A549 (cell line): Measurements from ENCODE around the gene MED26. TPM values are rescaled to one million over a fixed set of nuclear protein-coding genes. Genes with fewer than 3 reads are reported as not detected.

Source experiments
- ATAC-seq, 2 experiments: fragments of 200-7000 bp in 1 of 2; fragments of >200 bp in 1 of 2; cut with Nextera tagmentation in 1 of 2; cut with Tn5 transposase in 1 of 2; 3 replicates each; pipeline versions ENCODE4 v1.8.0 to v1.9.1; 2018 to 2020; ENCODE audit warnings: mild to moderate bottlenecking in 1 of 2, moderate library complexity in 1 of 2
- CTCF ChIA-PET: fragments of 300-600 bp; sonication (Branson Sonifier 250); formaldehyde crosslinking; extraction: SDS; loops from one replicate; lab custom pipeline; 2021; ENCODE audit warnings: antibody characterized with exemption, inconsistent platforms; lab: Yijun Ruan, JAX
- POLR2A ChIA-PET: fragments of 350-600 bp; formaldehyde crosslinking; extraction: SDS; loops from one replicate; lab custom pipeline; 2021; ENCODE audit warnings: antibody characterized with exemption, inconsistent platforms; lab: Yijun Ruan, JAX
- DNase-seq, 2 experiments: peaks; one replicate each; pipeline versions ENCODE4 v3.0.0 to v3.0.0-alpha.2; 2011 to 2016; ENCODE audit warnings: low read depth in 1 of 2, low spot score in 1 of 2
- FAIRE-seq: peaks from 2 replicates; lab custom pipeline; 2011; peaks lifted over from hg19 to GRCh38; lab: Jason Lieb, UNC
- H3K27ac ChIP-seq, 2 experiments: fragments of >200 bp; sonication (Bioruptor Twin); formaldehyde crosslinking; 3 replicates each; pipeline ENCODE4 v1.5.1; 2016 to 2017
- H3K4me1 ChIP-seq: fragments of >200 bp; sonication (Bioruptor Twin); formaldehyde crosslinking; 3 replicates; pipeline ENCODE4 v1.6.1; 2016
- H3K4me2 ChIP-seq: fragments of >200 bp; sonication (Bioruptor Twin); formaldehyde crosslinking; 3 replicates; pipeline ENCODE4 v1.6.1; 2016
- H3K4me3 ChIP-seq: fragments of >200 bp; sonication (Bioruptor Twin); formaldehyde crosslinking; 3 replicates; pipeline ENCODE4 v1.5.1; 2016
- H3K9me3 ChIP-seq: fragments of >200 bp; sonication (Bioruptor Twin); formaldehyde crosslinking; 3 replicates; pipeline ENCODE4 v1.6.1; 2016
- ATOH8 ChIP-seq: fragments of 250-450 bp; sonication (Bioruptor Pico); IDR thresholded peaks from 2 replicates; pipeline ENCODE4 v1.5.0; 2020; ENCODE audit warnings: low read depth, mild to moderate bottlenecking, moderate library complexity
- BHLHE40 ChIP-seq: IDR thresholded peaks from 2 replicates; pipeline ENCODE4 v1.6.1; 2012; ENCODE audit warnings: low read depth, low read length, inconsistent platforms
- CBX2 ChIP-seq: fragments of 200-600 bp; sonication (generic); IDR thresholded peaks from 2 replicates; pipeline ENCODE4 v1.6.1; 2016; ENCODE audit warnings: low read depth, mild to moderate bottlenecking, borderline replicate concordance
- CEBPB ChIP-seq, 2 experiments: fragments of >200 bp in 1 of 2; sonication (Bioruptor Twin) in 1 of 2; formaldehyde crosslinking in 1 of 2; IDR thresholded peaks; 2 replicates each; pipeline ENCODE4 v1.6.1; 2012 to 2016
- CHD2 ChIP-seq: fragments of 150-350 bp; IDR thresholded peaks from 2 replicates; pipeline ENCODE4 v1.6.1; 2014; ENCODE audit warnings: low read length; ENCODE audit not compliant: partially characterized antibody
- EP300 ChIP-seq, 2 experiments: fragments of >200 bp; sonication (Bioruptor Twin); formaldehyde crosslinking; IDR thresholded peaks; 2 replicates in 1 of 2; 3 replicates in 1 of 2; pipeline ENCODE4 v1.6.1; 2016 to 2017
- FOSB ChIP-seq: fragments of 250-450 bp; sonication (Bioruptor Pico); IDR thresholded peaks from 2 replicates; pipeline ENCODE4 v1.5.0; 2020; ENCODE audit warnings: mild to moderate bottlenecking, moderate library complexity
- FOSL2 ChIP-seq, 2 experiments: fragments of 450-650 bp in 1 of 2; fragments of >200 bp in 1 of 2; sonication (Bioruptor Twin) in 1 of 2; formaldehyde crosslinking; IDR thresholded peaks; 2 replicates each; pipeline versions ENCODE4 v1.5.0 to v1.6.1; 2016 to 2020; ENCODE audit warnings: mild to moderate bottlenecking in 1 of 2, moderate library complexity in 1 of 2
- HDAC2 ChIP-seq: fragments of 200-600 bp; sonication (generic); IDR thresholded peaks from 2 replicates; pipeline ENCODE4 v1.6.1; 2016
- HES2 ChIP-seq: fragments of >200 bp; sonication (Bioruptor Twin); formaldehyde crosslinking; IDR thresholded peaks from 2 replicates; pipeline ENCODE4 v1.6.1; 2016
- HOXB5 ChIP-seq: fragments of 250-450 bp; sonication (Bioruptor Pico); IDR thresholded peaks from 2 replicates; pipeline ENCODE4 v1.5.0; 2020; ENCODE audit warnings: mild to moderate bottlenecking, moderate library complexity
- NFE2L2 ChIP-seq: fragments of 150-350 bp; conservative IDR thresholded peaks from 2 replicates; pipeline ENCODE4 v1.6.1; 2014; ENCODE audit warnings: low read length
- NPAS2 ChIP-seq: fragments of 250-450 bp; sonication (Bioruptor Pico); IDR thresholded peaks from 2 replicates; pipeline ENCODE4 v1.8.0; 2022; ENCODE audit warnings: mild to moderate bottlenecking, moderate library complexity, borderline replicate concordance
- POLR2AphosphoS2 ChIP-seq: conservative IDR thresholded peaks from 2 replicates; pipeline ENCODE4 v1.6.1; 2012; ENCODE audit warnings: low read length, improper control_type of control experiment, inconsistent platforms
- RAD21 ChIP-seq, 2 experiments: fragments of >200 bp in 1 of 2; sonication (Bioruptor Twin) in 1 of 2; formaldehyde crosslinking in 1 of 2; IDR thresholded peaks in 1 of 2; conservative IDR thresholded peaks in 1 of 2; 2 replicates in 1 of 2; 3 replicates in 1 of 2; pipeline ENCODE4 v1.6.1; 2012 to 2018; ENCODE audit warnings: inconsistent platforms in 1 of 2
- RARB ChIP-seq: fragments of 250-450 bp; sonication (Bioruptor Pico); IDR thresholded peaks from 2 replicates; pipeline ENCODE4 v1.8.0; 2021; ENCODE audit warnings: mild to moderate bottlenecking, moderate library complexity
- REST ChIP-seq: fragments of 200-600 bp; sonication (generic); IDR thresholded peaks from 2 replicates; pipeline ENCODE4 v1.6.1; 2016; ENCODE audit warnings: antibody characterized with exemption, mild to moderate bottlenecking, moderate library complexity
- RNF2 ChIP-seq: fragments of 200-600 bp; sonication (generic); IDR thresholded peaks from 2 replicates; pipeline ENCODE4 v1.6.1; 2016; ENCODE audit warnings: low read depth, mild to moderate bottlenecking, antibody characterized with exemption, moderate library complexity, borderline replicate concordance
- SMC3 ChIP-seq: fragments of >200 bp; sonication (Bioruptor Twin); formaldehyde crosslinking; IDR thresholded peaks from 3 replicates; pipeline ENCODE4 v1.6.1; 2018; ENCODE audit warnings: inconsistent platforms
- TFCP2L1 ChIP-seq: fragments of 250-450 bp; sonication (Bioruptor Pico); IDR thresholded peaks from 2 replicates; pipeline ENCODE4 v1.5.0; 2021; ENCODE audit warnings: mild to moderate bottlenecking
- WGBS: methylation state at CpG from one replicate; pipeline ENCODE4 v1.1.6; 2017; ENCODE audit errors: missing lambda C conversion rate; 5-methylcytosine and 5-hydroxymethylcytosine counted together
- polyA plus RNA-seq, 4 experiments: library from polyadenylated mRNA; depleted of rRNA in 3 of 4; stranded (reverse); fragments of >200 nt; fragmentation: RNase III in 1 of 4; extraction: RNeasy Plus Mini Kit Qiagen cat#74134 plus additional on column Dnase treatment in 1 of 4; gene quantifications; 2 replicates in 3 of 4; 3 replicates in 1 of 4; pipeline ENCODE4 v1.2.3, GENCODE V29; 2011 to 2017
- TF ChIP-seq, protein P1 (sequence below): fragments of >200 bp; sonication (Bioruptor Twin); formaldehyde crosslinking; IDR thresholded peaks from 3 replicates; pipeline ENCODE4 v1.5.1; 2016

MED26 gene
- polyA plus RNA-seq, 2 of the 4 experiments (the other 2 are of a cell fraction): 2.4 to 3.6 TPM

GRCh38 chr19:16571283-16571682 lies 56.7 kb downstream of the MED26 start (continued):
- TF ChIP-seq TFCP2L1 (CRISPR knock-in tag): no peak
- TF ChIP-seq EP300 (IDR thresholded peaks at IDR 0.05): no peak
- TF ChIP-seq RNF2: no peak
- TF ChIP-seq NFE2L2: no peak
- no peak for TF ChIP-seq HOXB5 (CRISPR knock-in tag)

DNA sequence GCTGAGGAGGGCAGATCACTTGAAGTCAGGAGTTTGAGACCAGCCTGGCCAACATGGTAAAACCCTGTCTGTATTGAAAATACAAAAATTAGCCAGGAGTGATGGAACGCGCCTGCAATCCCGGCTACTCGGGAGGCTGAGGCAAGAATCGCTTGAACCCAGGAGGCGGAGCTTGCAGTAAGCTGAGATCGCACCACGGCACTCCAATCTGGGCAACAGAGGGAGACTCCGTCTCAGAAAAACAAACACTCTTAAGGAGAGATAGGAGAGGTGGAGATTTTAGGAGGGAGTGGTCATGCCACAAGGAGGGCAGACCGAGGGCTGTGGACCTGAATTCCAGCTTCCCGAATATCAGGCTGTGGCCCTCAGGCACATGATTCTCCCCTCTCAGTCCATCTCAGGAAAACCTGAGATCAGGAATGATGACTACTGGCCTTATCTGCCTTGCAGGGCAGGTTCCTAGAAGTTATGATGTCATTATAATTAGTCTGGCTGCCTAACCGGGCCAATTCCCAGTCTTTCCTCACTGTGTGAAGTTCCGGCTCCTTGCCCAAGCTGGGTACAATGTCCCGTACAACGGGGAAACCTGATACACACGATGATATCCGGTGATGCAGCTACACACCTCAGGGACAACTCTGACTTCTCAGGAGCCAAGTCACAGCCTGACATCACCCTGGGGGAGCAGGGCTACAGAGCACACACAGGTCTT lies 58.2 kb downstream of the MED26 start:
- Histone ChIP-seq H3K9me3 (no peaks in the 10 kb centered on the region), H3K4me2 (no peak overlapping the region; the same call in 2 of the 3 replicates), H3K4me1 (peaks cover 25% of the 10 kb centered on the region), H3K27ac (no peak overlapping the region; a peak in 1 of 6 replicates), H3K4me3 (no peak overlapping the region)
- ChIA-PET POLR2A (no interaction called here), CTCF (interaction anchor here (0.8 kb wide), 1 partner anchor 121 kb away, joined by 3 read pairs; no protein-coding TSS in a partner anchor)
- FAIRE-seq (no peak), DNase-seq (no peak), ATAC-seq (no peak)
- WGBS: 86% methylated on average over 13 of the region's 17 CpGs
- TF ChIP-seq SMC3 (no peak), FOSL2 (IDR thresholded peaks at IDR 0.05) (no peak), FOSL2 (CRISPR knock-in tag; IDR thresholded peaks at IDR 0.05) (no peak), FOSB (no peak), HDAC2 (no peak), POLR2AphosphoS2 (no peak), NPAS2 (no peak), BHLHE40 (no peak), HES2 (no peak), RNF2 (no peak), RARB (no peak), HOXB5 (CRISPR knock-in tag) (no peak), CHD2 (no peak), CEBPB (IDR thresholded peaks at IDR 0.05) (no peak), REST (no peak), CBX2 (no peak), RAD21 (conservative IDR thresholded peaks at IDR 0.05 in 1 of 2, IDR thresholded peaks at IDR 0.05 in 1 of 2) (no peak), ATOH8 (CRISPR knock-in tag) (no peak)
- TF ChIP-seq, protein P1, sequence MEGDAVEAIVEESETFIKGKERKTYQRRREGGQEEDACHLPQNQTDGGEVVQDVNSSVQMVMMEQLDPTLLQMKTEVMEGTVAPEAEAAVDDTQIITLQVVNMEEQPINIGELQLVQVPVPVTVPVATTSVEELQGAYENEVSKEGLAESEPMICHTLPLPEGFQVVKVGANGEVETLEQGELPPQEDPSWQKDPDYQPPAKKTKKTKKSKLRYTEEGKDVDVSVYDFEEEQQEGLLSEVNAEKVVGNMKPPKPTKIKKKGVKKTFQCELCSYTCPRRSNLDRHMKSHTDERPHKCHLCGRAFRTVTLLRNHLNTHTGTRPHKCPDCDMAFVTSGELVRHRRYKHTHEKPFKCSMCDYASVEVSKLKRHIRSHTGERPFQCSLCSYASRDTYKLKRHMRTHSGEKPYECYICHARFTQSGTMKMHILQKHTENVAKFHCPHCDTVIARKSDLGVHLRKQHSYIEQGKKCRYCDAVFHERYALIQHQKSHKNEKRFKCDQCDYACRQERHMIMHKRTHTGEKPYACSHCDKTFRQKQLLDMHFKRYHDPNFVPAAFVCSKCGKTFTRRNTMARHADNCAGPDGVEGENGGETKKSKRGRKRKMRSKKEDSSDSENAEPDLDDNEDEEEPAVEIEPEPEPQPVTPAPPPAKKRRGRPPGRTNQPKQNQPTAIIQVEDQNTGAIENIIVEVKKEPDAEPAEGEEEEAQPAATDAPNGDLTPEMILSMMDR: no peak
